Bronchial epithelial cell (primary cell): ENCODE measurements around the gene UQCRFS1. TPM values are rescaled to one million over a fixed set of nuclear protein-coding genes. Genes with fewer than 3 reads are reported as not detected.

ENCODE experiments used
- DNase-seq: peaks from one replicate; pipeline ENCODE4 v3.0.0-alpha.2; 2010; ENCODE audit warnings: low read depth
- FAIRE-seq: peaks from 2 replicates; lab custom pipeline; 2011; peaks lifted over from hg19 to GRCh38; lab: Jason Lieb, UNC
- H3K27me3 ChIP-seq: 2 replicates; pipeline ENCODE4 v1.5.1; 2011; ENCODE audit warnings: low read length; ENCODE audit not compliant: control insufficient read depth, insufficient read depth
- H3K36me3 ChIP-seq: 2 replicates; pipeline ENCODE4 v1.5.1; 2011; ENCODE audit warnings: low read length; ENCODE audit not compliant: control insufficient read depth, insufficient read depth
- H3K4me3 ChIP-seq: 2 replicates; pipeline ENCODE4 v1.5.1; 2011; ENCODE audit warnings: mild to moderate bottlenecking, low read depth, low read length, control low read depth
- total RNA-seq: library from RNA; depleted of rRNA; stranded (reverse); fragments of >200 nt; gene quantifications from 2 replicates; pipeline ENCODE4 v1.2.1, GENCODE V29; 2014
- TF ChIP-seq, protein P1 (sequence below): IDR thresholded peaks from 2 replicates; pipeline ENCODE4 v1.5.1; 2011; ENCODE audit warnings: mild to moderate bottlenecking, moderate library complexity, low read length, control low read depth, inconsistent platforms; ENCODE audit not compliant: insufficient read depth, severe bottlenecking

UQCRFS1 gene
- total RNA-seq, 1 donor from 2014 or later = 26.1 TPM

DNA sequence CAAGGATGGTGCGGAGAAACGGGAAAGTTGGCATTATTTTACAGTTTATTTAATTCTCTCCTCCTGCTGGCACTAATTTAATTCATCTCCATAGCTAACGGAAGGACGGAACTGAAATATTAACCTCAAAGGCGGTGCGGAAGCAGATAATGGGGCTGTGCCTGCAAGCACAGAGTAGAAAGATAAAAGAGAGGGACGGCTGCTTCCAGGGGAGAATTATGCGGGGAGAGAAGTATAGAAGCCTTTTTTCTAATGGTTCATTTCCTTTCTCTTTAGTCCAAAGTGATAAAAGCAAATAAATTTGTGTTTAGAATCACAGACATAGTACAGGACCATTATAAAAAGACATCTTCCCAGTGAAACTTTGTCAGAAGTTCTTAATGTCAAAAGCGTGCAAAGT, 34.5 kb upstream of the UQCRFS1 start:
- FAIRE-seq (no peak), DNase-seq (no peak)
- TF ChIP-seq, protein P1, sequence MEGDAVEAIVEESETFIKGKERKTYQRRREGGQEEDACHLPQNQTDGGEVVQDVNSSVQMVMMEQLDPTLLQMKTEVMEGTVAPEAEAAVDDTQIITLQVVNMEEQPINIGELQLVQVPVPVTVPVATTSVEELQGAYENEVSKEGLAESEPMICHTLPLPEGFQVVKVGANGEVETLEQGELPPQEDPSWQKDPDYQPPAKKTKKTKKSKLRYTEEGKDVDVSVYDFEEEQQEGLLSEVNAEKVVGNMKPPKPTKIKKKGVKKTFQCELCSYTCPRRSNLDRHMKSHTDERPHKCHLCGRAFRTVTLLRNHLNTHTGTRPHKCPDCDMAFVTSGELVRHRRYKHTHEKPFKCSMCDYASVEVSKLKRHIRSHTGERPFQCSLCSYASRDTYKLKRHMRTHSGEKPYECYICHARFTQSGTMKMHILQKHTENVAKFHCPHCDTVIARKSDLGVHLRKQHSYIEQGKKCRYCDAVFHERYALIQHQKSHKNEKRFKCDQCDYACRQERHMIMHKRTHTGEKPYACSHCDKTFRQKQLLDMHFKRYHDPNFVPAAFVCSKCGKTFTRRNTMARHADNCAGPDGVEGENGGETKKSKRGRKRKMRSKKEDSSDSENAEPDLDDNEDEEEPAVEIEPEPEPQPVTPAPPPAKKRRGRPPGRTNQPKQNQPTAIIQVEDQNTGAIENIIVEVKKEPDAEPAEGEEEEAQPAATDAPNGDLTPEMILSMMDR = no peak
- Histone ChIP-seq H3K4me3 (no peak overlapping the region), H3K27me3 (no peaks in the 10 kb centered on the region), H3K36me3 (no peaks in the 10 kb centered on the region)

DNA sequence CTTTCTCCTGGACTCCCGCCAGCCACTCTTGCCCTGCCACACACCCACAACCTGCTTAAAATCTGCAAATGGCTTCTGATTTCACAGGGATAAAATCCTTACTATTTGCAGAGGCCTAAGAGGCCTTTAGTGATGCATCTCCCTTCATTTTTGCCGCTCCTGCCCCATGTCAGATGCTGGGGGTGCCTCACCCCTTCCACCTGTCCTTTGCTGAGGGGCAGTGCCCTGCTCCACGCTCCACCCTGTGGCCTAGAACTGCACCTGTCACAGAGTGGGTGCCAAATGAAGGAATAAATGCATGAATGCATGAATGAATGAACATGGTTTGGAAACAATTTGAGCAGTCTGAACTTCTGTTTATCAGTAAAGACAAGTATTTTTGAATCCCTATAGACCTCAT, 34.1 kb upstream of the UQCRFS1 start:
- no peaks in the 10 kb centered on the region for H3K27me3 ChIP-seq
- H3K36me3 ChIP-seq = no peaks in the 10 kb centered on the region
- TF ChIP-seq, protein P1 = no peak
- H3K4me3 ChIP-seq = no peak overlapping the region
- DNase-seq = no peak
- no peak for FAIRE-seq

DNA sequence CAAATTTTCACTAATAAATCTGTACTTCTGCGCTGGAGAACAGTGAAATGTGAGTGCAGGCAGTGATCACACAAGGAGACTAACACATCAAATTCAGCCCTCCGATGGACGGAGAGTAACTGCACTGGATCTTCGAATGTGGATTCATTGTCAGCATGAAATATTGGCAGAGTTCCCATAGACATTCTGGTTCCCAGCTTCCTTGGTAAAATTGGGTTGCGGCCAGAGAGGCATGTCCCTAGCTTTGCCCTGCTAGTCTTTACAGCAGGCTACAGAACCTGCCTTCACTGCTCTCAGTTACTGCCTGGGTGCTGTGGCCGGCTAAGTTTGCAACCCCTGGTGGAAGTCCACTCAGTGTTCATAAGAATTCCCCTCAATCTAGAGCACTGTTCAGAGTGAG, 32.3 kb upstream of the UQCRFS1 start:
- Histone ChIP-seq H3K27me3 (no peaks in the 10 kb centered on the region), H3K4me3 (no peak overlapping the region), H3K36me3 (no peaks in the 10 kb centered on the region)
- no peak for DNase-seq
- TF ChIP-seq, protein P1 = no peak
- FAIRE-seq = no peak

DNA sequence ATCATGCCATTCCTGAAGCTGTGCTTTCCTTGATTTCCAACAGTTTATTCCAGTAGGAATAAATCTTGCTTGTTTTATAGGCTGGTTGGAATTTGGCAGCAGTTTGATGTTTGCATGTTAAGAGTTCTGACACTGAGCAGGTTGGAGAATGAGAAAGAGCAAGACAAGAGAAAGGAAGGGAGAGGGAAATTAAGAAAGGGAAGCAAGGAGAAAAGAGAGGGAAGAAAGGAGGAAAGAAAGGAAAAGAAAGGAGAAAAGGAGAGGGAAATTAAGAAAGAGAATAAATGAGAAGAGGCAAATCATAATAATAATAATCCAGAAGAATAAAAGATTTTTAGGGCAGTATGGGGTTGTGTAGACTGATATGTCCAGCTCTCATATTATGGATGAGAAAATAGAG, 28.4 kb upstream of the UQCRFS1 start:
- FAIRE-seq = no peak
- TF ChIP-seq, protein P1 = no peak
- no peaks in the 10 kb centered on the region for H3K36me3 ChIP-seq
- no peak overlapping the region for H3K4me3 ChIP-seq
- DNase-seq = no peak
- no peaks in the 10 kb centered on the region for H3K27me3 ChIP-seq

DNA sequence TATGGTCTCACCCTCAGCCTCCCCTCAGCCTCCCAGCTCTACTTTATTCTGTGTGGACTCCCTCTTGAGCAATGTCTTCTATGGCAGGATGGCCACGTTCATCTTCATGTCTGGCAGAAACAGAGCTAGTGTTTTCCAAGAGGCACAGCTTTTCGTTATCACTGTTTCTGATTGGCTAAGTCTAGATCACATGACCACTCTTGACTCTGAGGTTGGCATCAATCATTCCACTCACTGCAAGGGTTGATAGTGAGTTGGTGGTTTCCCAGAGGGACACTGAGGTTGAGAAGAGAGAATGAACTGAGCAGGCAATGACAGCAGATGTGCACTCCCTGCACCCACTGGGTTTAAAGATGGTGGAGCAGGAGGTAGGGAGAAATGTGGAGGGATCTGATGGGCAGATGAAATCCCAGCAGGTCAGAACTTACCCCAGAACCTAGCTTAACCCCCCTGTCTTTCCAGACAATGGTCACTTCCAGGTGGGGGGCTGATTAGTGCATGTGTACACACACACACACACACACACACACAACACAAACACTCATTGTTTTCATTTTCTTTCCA, 26.3 kb upstream of the UQCRFS1 start:
- H3K36me3 ChIP-seq = no peaks in the 10 kb centered on the region
- TF ChIP-seq, protein P1 = no peak
- H3K4me3 ChIP-seq = no peak overlapping the region
- H3K27me3 ChIP-seq = no peaks in the 10 kb centered on the region
- DNase-seq = no peak
- peak; percentile 55 for FAIRE-seq

DNA sequence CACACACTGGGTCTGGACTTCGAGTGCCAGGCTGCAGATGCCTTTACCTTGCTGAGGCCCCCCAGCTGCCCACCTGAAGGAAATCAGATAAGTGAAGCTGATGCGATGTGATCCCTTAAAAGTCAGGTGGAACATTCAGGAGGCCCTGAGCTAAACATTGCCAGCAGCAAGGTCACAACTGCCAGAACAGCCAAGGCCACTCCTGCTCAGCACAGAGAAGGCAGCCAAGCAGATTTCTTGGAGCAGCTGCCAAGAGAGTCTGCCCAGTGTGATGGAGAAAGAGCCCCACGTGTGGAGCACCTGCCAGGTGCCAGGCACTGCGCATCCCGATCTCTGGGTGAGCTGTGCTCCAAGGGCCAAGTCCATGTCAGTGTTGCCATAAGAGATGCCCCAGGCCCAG, 20.6 kb upstream of the UQCRFS1 start:
- FAIRE-seq = no peak
- Histone ChIP-seq H3K4me3 (no peak overlapping the region), H3K36me3 (no peaks in the 10 kb centered on the region), H3K27me3 (no peaks in the 10 kb centered on the region)
- no peak for DNase-seq
- TF ChIP-seq, protein P1 = no peak
